H1 (cell line): ENCODE data around the gene IPO13. TPM values are rescaled to one million over a fixed set of nuclear protein-coding genes. Genes with fewer than 3 reads are reported as not detected.

Experiments
- CTCF ChIA-PET: fragments of 300-600 bp; sonication (Branson Sonifier 250); formaldehyde crosslinking; loops from one replicate; lab custom pipeline; 2021; ENCODE audit not compliant: partially characterized antibody; lab: Charles Lee
- POLR2A ChIA-PET: fragments of 300-600 bp; sonication (Branson Sonifier 250); formaldehyde crosslinking; loops from one replicate; lab custom pipeline; 2021; ENCODE audit warnings: inconsistent platforms; ENCODE audit not compliant: partially characterized antibody; lab: Charles Lee
- DNase-seq, 2 experiments: peaks; one replicate each; pipeline versions ENCODE4 v3.0.0 to v3.0.0-alpha.2; 2010 to 2022; ENCODE audit warnings: low spot score in 2 of 2, low read depth in 1 of 2, mixed read lengths in 1 of 2
- FAIRE-seq: peaks from 2 replicates; lab custom pipeline; 2011; peaks lifted over from hg19 to GRCh38; lab: Jason Lieb, UNC
- H2AFZ ChIP-seq: 2 replicates; pipeline ENCODE4 v1.8.1; 2012; ENCODE audit warnings: low read length, inconsistent platforms
- H2AK5ac ChIP-seq: 2 replicates; pipeline ENCODE4 v1.6.1; 2013; ENCODE audit warnings: low read depth, low read length
- H2BK120ac ChIP-seq: replicated peaks from 2 replicates; pipeline ENCODE3; 2013; ENCODE audit warnings: low read depth, low read length, inconsistent platforms
- H2BK12ac ChIP-seq: 2 replicates; pipeline ENCODE4 v1.6.1; 2013; ENCODE audit warnings: low read depth, low read length
- H2BK15ac ChIP-seq: 2 replicates; pipeline ENCODE4 v1.6.1; 2013; ENCODE audit warnings: low read length
- H2BK20ac ChIP-seq: 2 replicates; pipeline ENCODE4 v1.6.1; 2013; ENCODE audit warnings: low read length
- H2BK5ac ChIP-seq: 2 replicates; pipeline ENCODE4 v1.6.1; 2013; ENCODE audit warnings: low read depth, low read length
- H3K14ac ChIP-seq: 2 replicates; pipeline ENCODE4 v1.6.1; 2013; ENCODE audit warnings: inconsistent platforms; ENCODE audit not compliant: insufficient read length
- H3K18ac ChIP-seq: 2 replicates; pipeline ENCODE4 v1.6.1; 2013; ENCODE audit warnings: low read length; ENCODE audit errors: extremely low read depth
- H3K23ac ChIP-seq: 2 replicates; pipeline ENCODE4 v1.6.1; 2013; ENCODE audit warnings: inconsistent platforms; ENCODE audit not compliant: insufficient read length
- H3K23me2 ChIP-seq: 2 replicates; pipeline ENCODE4 v1.6.1; 2013; ENCODE audit warnings: low read depth, low read length
- H3K27ac ChIP-seq: 2 replicates; pipeline ENCODE4 v1.6.1; 2011; ENCODE audit warnings: low read depth, low read length, inconsistent platforms
- H3K27me3 ChIP-seq, 4 experiments: replicated peaks in 1 of 4; 1 replicate in 1 of 4; 2 replicates in 3 of 4; pipeline versions ENCODE4 v1.6.1 to v1.8.1; 2011 to 2013; ENCODE audit warnings: low read length in 3 of 4, mild to moderate bottlenecking in 3 of 4, inconsistent platforms in 2 of 4, mixed read lengths in 2 of 4, moderate library complexity in 1 of 4; ENCODE audit not compliant: control insufficient read depth in 3 of 4, insufficient read depth in 3 of 4; ENCODE audit errors: extremely low read depth in 1 of 4
- H3K36me3 ChIP-seq, 4 experiments: 2 replicates each; pipeline versions ENCODE4 v1.6.1 to v1.8.1; 2011 to 2013; ENCODE audit warnings: mild to moderate bottlenecking in 4 of 4, low read length in 3 of 4, moderate library complexity in 2 of 4, control low read depth in 1 of 4, inconsistent platforms in 1 of 4; ENCODE audit not compliant: insufficient read depth in 4 of 4, control insufficient read depth in 2 of 4
- H3K4ac ChIP-seq: replicated peaks from 2 replicates; pipeline ENCODE3; 2013; ENCODE audit warnings: low read length, low read depth, mixed read lengths, inconsistent platforms; ENCODE audit not compliant: insufficient read length
- H3K4me1 ChIP-seq, 4 experiments: replicated peaks in 1 of 4; 1 replicate in 1 of 4; 2 replicates in 3 of 4; pipeline versions ENCODE4 v1.6.1 to v1.8.1; 2011 to 2013; ENCODE audit warnings: low read length in 3 of 4, inconsistent platforms in 2 of 4, mixed read lengths in 1 of 4; ENCODE audit not compliant: insufficient read depth in 4 of 4, control insufficient read depth in 3 of 4
- H3K4me2 ChIP-seq, 2 experiments: 2 replicates each; pipeline versions ENCODE4 v1.6.1 to v1.8.1; 2011 to 2013; ENCODE audit warnings: low read depth in 2 of 2, low read length in 2 of 2, control low read depth in 1 of 2, inconsistent platforms in 1 of 2, mild to moderate bottlenecking in 1 of 2; ENCODE audit not compliant: insufficient read depth in 1 of 2
- H3K4me3 ChIP-seq, 4 experiments: fragments of 200-600, 300-600 bp in 1 of 4; sonication (generic), shearing (Covaris generic), sonication (Bioruptor Twin) in 1 of 4; 2 replicates each; pipeline versions ENCODE4 v1.5.1 to v1.8.1; 2011 to 2016; ENCODE audit warnings: low read length in 4 of 4, low read depth in 3 of 4, control low read depth in 2 of 4, inconsistent platforms in 2 of 4, mild to moderate bottlenecking in 2 of 4, mixed read lengths in 1 of 4, moderate library complexity in 1 of 4; ENCODE audit not compliant: insufficient read depth in 2 of 4; ENCODE audit errors: extremely low read depth in 1 of 4
- H3K56ac ChIP-seq: replicated peaks from 2 replicates; pipeline ENCODE3; 2013; ENCODE audit warnings: low read depth, mild to moderate bottlenecking, mixed read lengths, low read length, inconsistent platforms; ENCODE audit not compliant: insufficient read length
- H3K79me1 ChIP-seq: 2 replicates; pipeline ENCODE4 v1.6.1; 2013; ENCODE audit warnings: low read depth, low read length, control low read depth
- H3K79me2 ChIP-seq, 2 experiments: 2 replicates each; pipeline versions ENCODE4 v1.6.1 to v1.8.1; 2012 to 2013; ENCODE audit warnings: low read length in 2 of 2, mild to moderate bottlenecking in 2 of 2, inconsistent platforms in 1 of 2; ENCODE audit not compliant: insufficient read depth in 2 of 2, control insufficient read depth in 1 of 2
- H3K9ac ChIP-seq, 4 experiments: replicated peaks in 1 of 4; 1 replicate in 1 of 4; 2 replicates in 3 of 4; pipeline versions ENCODE4 v1.6.1 to v1.8.1; 2011 to 2013; ENCODE audit warnings: low read depth in 3 of 4, low read length in 3 of 4, control low read depth in 2 of 4, mild to moderate bottlenecking in 2 of 4, moderate library complexity in 2 of 4, inconsistent platforms in 1 of 4; ENCODE audit errors: extremely low read depth in 1 of 4
- H3K9me3 ChIP-seq, 2 experiments: 2 replicates each; pipeline versions ENCODE4 v1.6.1 to v1.8.1; 2012 to 2013; ENCODE audit warnings: mild to moderate bottlenecking in 2 of 2, moderate library complexity in 2 of 2, control low read depth in 1 of 2, inconsistent platforms in 1 of 2, low read depth in 1 of 2, low read length in 1 of 2, mixed read lengths in 1 of 2; ENCODE audit not compliant: insufficient read depth in 2 of 2
- H4K20me1 ChIP-seq, 2 experiments: replicated peaks in 1 of 2; 2 replicates each; pipeline versions ENCODE3 to v1.8.1; 2011 to 2013; ENCODE audit warnings: inconsistent platforms in 2 of 2, low read length in 2 of 2, mild to moderate bottlenecking in 1 of 2; ENCODE audit not compliant: insufficient read depth in 2 of 2, control insufficient read depth in 1 of 2
- H4K5ac ChIP-seq: 2 replicates; pipeline ENCODE4 v1.6.1; 2013; ENCODE audit warnings: low read length, low read depth, mixed read lengths, inconsistent platforms; ENCODE audit not compliant: insufficient read length
- H4K8ac ChIP-seq: 2 replicates; pipeline ENCODE4 v1.8.0; 2013; ENCODE audit warnings: mild to moderate bottlenecking, moderate library complexity, low read length, inconsistent platforms; ENCODE audit not compliant: insufficient read depth; ENCODE audit errors: extremely low read depth
- H4K91ac ChIP-seq: replicated peaks from 2 replicates; pipeline ENCODE3; 2013; ENCODE audit warnings: low read length, mixed read lengths, inconsistent platforms; ENCODE audit not compliant: insufficient read length
- CHD2 ChIP-seq: IDR thresholded peaks from 2 replicates; pipeline ENCODE4 v1.6.1; 2012; ENCODE audit warnings: low read length, improper control_type of control experiment
- CTBP2 ChIP-seq: IDR thresholded peaks from 2 replicates; pipeline ENCODE4 v1.7.0; 2011; ENCODE audit warnings: borderline replicate concordance, mild to moderate bottlenecking, moderate library complexity, mixed read lengths, low read length; ENCODE audit not compliant: insufficient read depth, insufficient read length
- JUN ChIP-seq: IDR thresholded peaks from 2 replicates; pipeline ENCODE4 v1.6.1; 2011; ENCODE audit warnings: low read depth, mild to moderate bottlenecking, improper control_type of control experiment, low read length
- RAD21 ChIP-seq, 2 experiments: IDR thresholded peaks in 1 of 2; conservative IDR thresholded peaks in 1 of 2; 2 replicates each; pipeline ENCODE4 v1.6.1; 2011; ENCODE audit warnings: low read depth in 2 of 2, low read length in 2 of 2, improper control_type of control experiment in 1 of 2, inconsistent platforms in 1 of 2, mild to moderate bottlenecking in 1 of 2, moderate library complexity in 1 of 2
- RNF2 ChIP-seq: fragments of 200-900, 300-1000 bp; sonication (generic); IDR thresholded peaks from 2 replicates; pipeline ENCODE4 v1.7.1; 2016; ENCODE audit warnings: borderline replicate concordance, low read depth, mild to moderate bottlenecking, antibody characterized with exemption, low read length; ENCODE audit not compliant: poor library complexity, severe bottlenecking; ENCODE audit errors: missing control alignments
- SUZ12 ChIP-seq: fragments of 200-600 bp; sonication (generic); IDR thresholded peaks from 2 replicates; pipeline ENCODE4 v1.6.1; 2012; ENCODE audit warnings: mild to moderate bottlenecking, inconsistent platforms, low read length, moderate library complexity, mixed read lengths
- TBP ChIP-seq: IDR thresholded peaks from 2 replicates; pipeline ENCODE4 v1.6.1; 2011; ENCODE audit warnings: low read depth, low read length, improper control_type of control experiment
- WGBS, 2 experiments: shearing (Covaris generic) in 1 of 2; methylation state at CpG; one replicate each; pipeline versions ENCODE4 v1.1.6 to v1.1.7; 2013 to 2015; ENCODE audit warnings: low lambda C conversion rate in 2 of 2, mixed read lengths in 2 of 2, inconsistent platforms in 1 of 2, low coverage in 1 of 2, missing lambda C conversion rate in 1 of 2; ENCODE audit not compliant: insufficient replicate concordance in 2 of 2, insufficient coverage in 1 of 2, insufficient read length in 1 of 2; ENCODE audit errors: extremely low coverage in 1 of 2, missing lambda C conversion rate in 1 of 2; 5-methylcytosine and 5-hydroxymethylcytosine counted together
- polyA plus RNA-seq, 7 experiments: library from polyadenylated mRNA; depleted of rRNA in 3 of 7; stranded (reverse) in 5 of 7; unstranded in 2 of 7; fragments of >200 nt in 5 of 7; fragments of 200-250 nt in 2 of 7; gene quantifications; 1 replicate in 5 of 7; 2 replicates in 1 of 7; 4 replicates in 1 of 7; pipeline versions ENCODE4 v1.2.1 to v1.2.3, GENCODE V29; 2011 to 2013; ENCODE audit warnings: missing spikeins in 2 of 7, mixed read lengths in 2 of 7
- total RNA-seq: library from RNA; stranded (reverse); fragmentation: NEBNext Ultra II Directional; extraction: Animal tissue kit (Norgen Biotek cat#: 25700); gene quantifications from 2 replicates; pipeline ENCODE4 v1.2.1, GENCODE V29; 2021
- TF ChIP-seq, protein P1 (sequence below), 3 experiments: IDR thresholded peaks; 1 replicate in 2 of 3; 2 replicates in 1 of 3; pipeline versions ENCODE4 v1.5.1 to v1.6.1; 2011; ENCODE audit warnings: low read length in 3 of 3, mild to moderate bottlenecking in 3 of 3, inconsistent platforms in 2 of 3, low read depth in 1 of 3, moderate library complexity in 1 of 3; ENCODE audit not compliant: insufficient read depth in 1 of 3; ENCODE audit errors: control extremely low read depth in 1 of 3

IPO13 gene
- total and polyA plus RNA-seq, 2 of the 8 experiments (the other 6 are each of a cell fraction or from before 2014, with no cell fraction given): 23.0 to 27.0 TPM

- Histone ChIP-seq H4K91ac (no peak overlapping the region), H2AFZ (no peak overlapping the region), H3K4me3 (no peak overlapping the region), H3K9me3 (no peaks in the 10 kb centered on the region), H3K9ac (no peak overlapping the region), H3K56ac (no peak overlapping the region), H3K18ac (no peak overlapping the region; the same call in 1 of the 2 replicates), H3K23me2 (no peaks in the 10 kb centered on the region), H4K20me1 (peaks cover 0 to 12% of the 10 kb centered on the region in 2 experiments), H3K4me2 (no peak overlapping the region), H2BK20ac (no peak overlapping the region), H4K8ac (peak overlapping the region; percentile 57; the same call in 1 of the 2 replicates), H3K14ac (no peak overlapping the region), H3K27ac (no peak overlapping the region), H2BK120ac (no peak overlapping the region), H3K27me3 (no peaks in the 10 kb centered on the region), H3K4me1 (peaks cover 0 to 8% (median 2%) of the 10 kb centered on the region in 4 experiments; a peak in 4 of 7 replicates), H2AK5ac (no peak overlapping the region), H4K5ac (no peak overlapping the region), H3K79me1 (0 out of 2 replicates have a peak, but pooled peaks cover 3% of the 10 kb centered on the region), H2BK5ac (no peak overlapping the region), H2BK12ac (no peak overlapping the region), H3K23ac (no peak overlapping the region), H3K79me2 (no peaks in the 10 kb centered on the region), H3K4ac (no peak overlapping the region), H2BK15ac (no peak overlapping the region), H3K36me3 (peaks cover 0 to 4% (median 4%) of the 10 kb centered on the region in 4 experiments; a peak in 4 of 8 replicates)
- WGBS, 2 experiments: 89% methylated on average over 10 of the region's 20 CpGs; no CpG with 5 or more reads in 1 of the 2 experiments
- FAIRE-seq (no peak), DNase-seq (no peak)
- POLR2A ChIA-PET: interaction anchor here (1.6 to 27.1 kb wide), 4 partner anchors 7 to 42 kb away, joined by 4 to 544 read pairs (median 275); partner anchors contain the start of genes ATP6V0B and SLC6A9
- CTCF ChIA-PET: interaction anchor here (0.6 to 16.6 kb wide), 7 partner anchors 14 to 31 kb away, joined by 3 to 252 read pairs (median 3); partner anchors contain the start of gene SLC6A9
- TF ChIP-seq RNF2: no peak
- no peak for TF ChIP-seq RAD21 (IDR thresholded peaks at IDR 0.05 in 1 of 2, conservative IDR thresholded peaks at IDR 0.05 in 1 of 2; ENCODE audit: low read depth in 2 of 2, low read length in 2 of 2)
- no peak for TF ChIP-seq SUZ12
- no peak for TF ChIP-seq JUN
- no peak for TF ChIP-seq CTBP2
- TF ChIP-seq TBP: no peak
- TF ChIP-seq, protein P1, sequence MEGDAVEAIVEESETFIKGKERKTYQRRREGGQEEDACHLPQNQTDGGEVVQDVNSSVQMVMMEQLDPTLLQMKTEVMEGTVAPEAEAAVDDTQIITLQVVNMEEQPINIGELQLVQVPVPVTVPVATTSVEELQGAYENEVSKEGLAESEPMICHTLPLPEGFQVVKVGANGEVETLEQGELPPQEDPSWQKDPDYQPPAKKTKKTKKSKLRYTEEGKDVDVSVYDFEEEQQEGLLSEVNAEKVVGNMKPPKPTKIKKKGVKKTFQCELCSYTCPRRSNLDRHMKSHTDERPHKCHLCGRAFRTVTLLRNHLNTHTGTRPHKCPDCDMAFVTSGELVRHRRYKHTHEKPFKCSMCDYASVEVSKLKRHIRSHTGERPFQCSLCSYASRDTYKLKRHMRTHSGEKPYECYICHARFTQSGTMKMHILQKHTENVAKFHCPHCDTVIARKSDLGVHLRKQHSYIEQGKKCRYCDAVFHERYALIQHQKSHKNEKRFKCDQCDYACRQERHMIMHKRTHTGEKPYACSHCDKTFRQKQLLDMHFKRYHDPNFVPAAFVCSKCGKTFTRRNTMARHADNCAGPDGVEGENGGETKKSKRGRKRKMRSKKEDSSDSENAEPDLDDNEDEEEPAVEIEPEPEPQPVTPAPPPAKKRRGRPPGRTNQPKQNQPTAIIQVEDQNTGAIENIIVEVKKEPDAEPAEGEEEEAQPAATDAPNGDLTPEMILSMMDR (IDR thresholded peaks at IDR 0.05; ENCODE audit: control extremely low read depth in 1 of 3, insufficient read depth in 1 of 3, low read depth in 1 of 3, low read length in 3 of 3): no peak
- no peak for TF ChIP-seq CHD2
Observed at GRCh38 chr1:44016890-44017400, 70.2 kb downstream of the IPO13 start.
